Sigmoid colon (tissue), 7 donors: ENCODE measurements around the gene PKN1. TPM values are rescaled to one million over a fixed set of nuclear protein-coding genes. Genes with fewer than 3 reads are reported as not detected.

Experiments used
- DNase-seq: peaks from one replicate; pipeline ENCODE4 v3.0.0-alpha.2; 2019
- H3K27ac ChIP-seq, 4 donors: fragments of 200-600 bp; sonication (generic); one replicate each; pipeline ENCODE4 v1.5.1; 2016 to 2019; ENCODE audit warnings: mild to moderate bottlenecking in 1 of 4
- H3K27me3 ChIP-seq, 3 donors: fragments of 200-600 bp; sonication (generic); one replicate each; pipeline ENCODE4 v1.5.1; 2019; ENCODE audit warnings: mild to moderate bottlenecking in 1 of 3
- H3K36me3 ChIP-seq, 4 donors: fragments of 200-600 bp; sonication (generic); one replicate each; pipeline ENCODE4 v1.5.1; 2016 to 2019
- H3K4me1 ChIP-seq, 4 donors: fragments of 200-600 bp; sonication (generic); one replicate each; pipeline ENCODE4 v1.5.1; 2017 to 2019
- H3K4me3 ChIP-seq, 4 donors: fragments of 200-600 bp; sonication (generic); one replicate each; pipeline ENCODE4 v1.5.1; 2017 to 2019; ENCODE audit warnings: mild to moderate bottlenecking in 2 of 4, moderate library complexity in 1 of 4
- H3K9me3 ChIP-seq, 4 donors: fragments of 200-600 bp in 3 of 4; sonication (generic) in 3 of 4; one replicate each; pipeline versions ENCODE4 v1.5.1 to v1.6.1; 2013 to 2019
- CTCF ChIP-seq, 4 experiments: fragments of 450-650 bp in 3 of 4; fragments of 200-600 bp in 1 of 4; IDR thresholded peaks; one replicate each; pipeline ENCODE4 v1.5.1; 2016 to 2019; ENCODE audit warnings: antibody characterized with exemption in 4 of 4, mild to moderate bottlenecking in 3 of 4, moderate library complexity in 2 of 4
- EP300 ChIP-seq, 4 donors: sonication (generic); formaldehyde crosslinking; IDR thresholded peaks; one replicate each; pipeline ENCODE4 v1.6.1; 2017; ENCODE audit warnings: antibody characterized with exemption in 4 of 4
- POLR2A ChIP-seq, 2 donors: fragments of 450-650 bp; IDR thresholded peaks; one replicate each; pipeline ENCODE4 v1.6.1; 2016; ENCODE audit warnings: antibody characterized with exemption in 2 of 2, mild to moderate bottlenecking in 2 of 2, moderate library complexity in 2 of 2
- POLR2AphosphoS5 ChIP-seq, 4 donors: sonication (generic); formaldehyde crosslinking; IDR thresholded peaks; one replicate each; pipeline ENCODE4 v1.6.1; 2017; ENCODE audit warnings: antibody characterized with exemption in 4 of 4
- WGBS, 2 donors: extraction: QIAGEN DNeasy Blood & Tissue Kit; methylation state at CpG; one replicate each; pipeline ENCODE4 v1.1.7; 2013; 5-methylcytosine and 5-hydroxymethylcytosine counted together
- intact Hi-C: fragments of 100-400 bp; cut with DNase I; formaldehyde crosslinking; loops from one replicate; pipeline ENCODE4 v1.15.1; 2023
- polyA plus RNA-seq, 3 donors: library from polyadenylated mRNA; stranded (reverse); fragments of 200-250 nt; gene quantifications; one replicate each; pipeline ENCODE4 v1.2.3, GENCODE V29; 2013
- total RNA-seq, 4 donors: library from RNA; depleted of rRNA; stranded (reverse); fragments of >200 nt; gene quantifications; one replicate each; pipeline ENCODE4 v1.1.0, GENCODE V29; 2016
- donor health status: healthy with polysubstance abuse.
- donor health status: Bipolar disorder and iron deficiency.
- donor health status: healthy.

Gene PKN1
- total and polyA plus RNA-seq, 7 donors: 20.8 to 126 (median 79.2) TPM

- no peaks in the 10 kb centered on the region for H3K9me3 ChIP-seq
- intact Hi-C loops: no loop called here
- DNase-seq: peak; percentile 68
- peak overlapping the region; percentile 74 to 83 (median 80) for H3K27ac ChIP-seq
- peak overlapping the region; percentile 73 to 90 (median 80) for H3K4me3 ChIP-seq
- H3K36me3 ChIP-seq: peaks cover 0 to 14% (median 0%) of the 10 kb centered on the region in 4 donors
- TF ChIP-seq CTCF (IDR thresholded peaks at IDR 0.05) (no peak), EP300 (IDR thresholded peaks at IDR 0.05) (no peak), POLR2A (IDR thresholded peaks at IDR 0.05) (no peak), POLR2AphosphoS5 (IDR thresholded peaks at IDR 0.05) (no peak)
- peaks cover 0 to 31% (median 24%) of the 10 kb centered on the region in 4 donors for H3K4me1 ChIP-seq
- 1% methylated on average over 28 of the region's 28 CpGs for WGBS, 2 donors
- no peaks in the 10 kb centered on the region for H3K27me3 ChIP-seq
Measured at GRCh38 chr19:14495672-14496028, 62.5 kb downstream of the PKN1 start.

GRCh38 chr19:14496029-14496833 lies 63.1 kb downstream of the PKN1 start, which contains the start of gene GIPC1:
GIPC1 (minus strand) TSS chr19:14496127; CDS start chr19:14482976, 13,151 bp downstream.
- intact Hi-C loops: no loop called here
- Histone ChIP-seq H3K27ac (peak within 1 kb of the TSS; percentile 74 to 83 (median 80)), H3K4me3 (peak within 1 kb of the TSS; percentile 73 to 90 (median 80)), H3K4me1 (peaks cover 0 to 31% (median 24%) of the 10 kb centered on the region in 4 donors), H3K9me3 (no peaks in the 10 kb centered on the region), H3K27me3 (no peaks in the 10 kb centered on the region), H3K36me3 (peaks cover 0 to 10% (median 0%) of the 10 kb centered on the region in 4 donors)
- DNase-seq: peak; percentile 99
- peak; percentile 43 to 81 (median 70) for TF ChIP-seq POLR2AphosphoS5 (IDR thresholded peaks at IDR 0.05)
- TF ChIP-seq EP300 (IDR thresholded peaks at IDR 0.05): no peak
- 2 to 4% methylated on average over 71 of the region's 71 CpGs for WGBS, 2 donors

GRCh38 chr19:14496834-14497227 lies 63.7 kb downstream of the PKN1 start:
- WGBS, 2 donors: 17 to 57% methylated on average over 7 of the region's 7 CpGs
- H3K36me3 ChIP-seq: peaks cover 0 to 4% (median 0%) of the 10 kb centered on the region in 4 donors
- peak overlapping the region; percentile 74 to 83 (median 78) for H3K27ac ChIP-seq
- H3K4me3 ChIP-seq: peak overlapping the region; percentile 73 to 90 (median 80)
- no peaks in the 10 kb centered on the region for H3K9me3 ChIP-seq
- TF ChIP-seq POLR2AphosphoS5 (IDR thresholded peaks at IDR 0.05) (no peak), POLR2A (IDR thresholded peaks at IDR 0.05) (no peak), CTCF (IDR thresholded peaks at IDR 0.05) (no peak), EP300 (IDR thresholded peaks at IDR 0.05) (no peak)
- no peaks in the 10 kb centered on the region for H3K27me3 ChIP-seq
- intact Hi-C loops: no loop called here
- peaks cover 0 to 31% (median 24%) of the 10 kb centered on the region in 4 donors for H3K4me1 ChIP-seq
- DNase-seq: no peak

GRCh38 chr19:14497228-14497921 lies 64.3 kb downstream of the PKN1 start:
- Histone ChIP-seq H3K27ac (peak overlapping the region; percentile 74 to 83 (median 78)), H3K4me1 (peaks cover 0 to 31% (median 24%) of the 10 kb centered on the region in 4 donors), H3K4me3 (no peak overlapping the region), H3K36me3 (no peaks in the 10 kb centered on the region), H3K9me3 (no peaks in the 10 kb centered on the region), H3K27me3 (no peaks in the 10 kb centered on the region)
- no peak for DNase-seq
- intact Hi-C loops: no loop called here
- TF ChIP-seq CTCF (IDR thresholded peaks at IDR 0.05): no peak
- TF ChIP-seq POLR2AphosphoS5 (IDR thresholded peaks at IDR 0.05): no peak
- TF ChIP-seq EP300 (IDR thresholded peaks at IDR 0.05): no peak
- no peak for TF ChIP-seq POLR2A (IDR thresholded peaks at IDR 0.05)
- 17 to 54% methylated on average over 6 of the region's 6 CpGs for WGBS, 2 donors
